Right lobe of liver (tissue), 4 donors: Measurements from ENCODE around the gene NOM1.

Source experiments
- CTCF ChIP-seq, 4 donors: fragments of 200-600 bp in 3 of 4; fragments of 450-650 bp in 1 of 4; IDR thresholded peaks; one replicate each; pipeline versions ENCODE4 v1.5.1 to v1.8.0; 2016 to 2022; ENCODE audit warnings: antibody characterized with exemption in 4 of 4, mild to moderate bottlenecking in 2 of 4
- POLR2A ChIP-seq: fragments of 450-650 bp; IDR thresholded peaks from one replicate; pipeline ENCODE4 v1.6.1; 2017; ENCODE audit warnings: antibody characterized with exemption, mild to moderate bottlenecking
- donor health status: DM: no; HTN: no; CAD: no.
- donor health status: DM: no; HTN: no; CAD: no.
- donor health status: DM: no; HTN: yes; CAD: no.

DNA sequence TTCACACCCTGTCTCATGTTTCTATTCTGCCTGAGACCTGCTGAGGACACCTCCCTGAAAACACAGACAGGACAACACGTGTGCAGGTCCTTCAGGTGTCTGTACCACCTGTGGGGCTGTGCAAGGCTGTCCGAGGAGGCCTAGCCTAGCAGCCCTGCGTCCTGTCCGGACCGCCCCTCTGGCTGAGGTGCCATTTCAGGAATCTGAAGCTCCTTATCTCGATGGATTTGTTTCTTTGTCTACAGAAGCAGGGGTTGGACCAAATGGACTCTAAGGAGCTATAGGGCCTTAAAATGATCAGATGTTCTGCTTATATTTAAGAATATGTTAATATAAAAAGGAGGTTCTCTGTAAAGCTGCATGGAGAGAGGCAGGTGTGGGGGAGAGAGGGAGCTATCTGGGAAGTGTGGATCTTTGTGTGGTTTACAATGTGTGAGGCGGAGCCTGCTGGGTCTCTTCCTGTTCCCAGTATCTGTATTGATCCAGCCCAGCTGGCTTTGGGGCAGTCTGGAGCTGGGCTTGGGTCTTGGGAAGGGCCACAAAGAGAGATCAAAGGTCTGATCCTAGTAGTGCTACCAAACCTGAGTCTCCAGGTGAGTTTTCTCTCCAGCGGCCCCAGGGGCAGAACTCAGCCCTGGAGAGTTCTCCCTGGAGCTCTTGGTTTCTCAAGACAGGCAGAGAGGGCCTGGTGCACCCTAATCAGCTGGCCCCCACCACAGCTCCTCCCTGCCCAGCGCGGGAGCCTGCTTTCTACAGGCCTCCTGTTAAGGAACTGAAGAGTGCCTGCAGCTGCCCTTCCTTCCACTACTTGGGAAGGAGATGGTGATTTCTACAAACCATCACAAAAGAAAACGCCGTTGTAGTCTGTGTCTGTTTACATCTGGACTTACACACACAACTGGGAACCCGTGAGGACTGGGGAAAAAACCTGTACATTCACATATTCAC, 64.4 kb downstream of the NOM1 start:
- TF ChIP-seq CTCF (IDR thresholded peaks at IDR 0.05) (no peak), POLR2A (no peak)
